Lower leg skin (tissue), 3 donors: ENCODE measurements around the gene RNF213.

ENCODE experiments used
- POLR2A ChIP-seq, 2 donors: fragments of 450-650 bp; IDR thresholded peaks; one replicate each; pipeline ENCODE4 v1.6.1; 2016 to 2017; ENCODE audit warnings: antibody characterized with exemption in 2 of 2, mild to moderate bottlenecking in 1 of 2, moderate library complexity in 1 of 2
- TF ChIP-seq, protein P1 (sequence below), 3 donors: fragments of 450-650 bp; IDR thresholded peaks; one replicate each; pipeline ENCODE4 v1.5.1; 2016; ENCODE audit warnings: antibody characterized with exemption in 3 of 3, mild to moderate bottlenecking in 3 of 3, moderate library complexity in 2 of 3

DNA sequence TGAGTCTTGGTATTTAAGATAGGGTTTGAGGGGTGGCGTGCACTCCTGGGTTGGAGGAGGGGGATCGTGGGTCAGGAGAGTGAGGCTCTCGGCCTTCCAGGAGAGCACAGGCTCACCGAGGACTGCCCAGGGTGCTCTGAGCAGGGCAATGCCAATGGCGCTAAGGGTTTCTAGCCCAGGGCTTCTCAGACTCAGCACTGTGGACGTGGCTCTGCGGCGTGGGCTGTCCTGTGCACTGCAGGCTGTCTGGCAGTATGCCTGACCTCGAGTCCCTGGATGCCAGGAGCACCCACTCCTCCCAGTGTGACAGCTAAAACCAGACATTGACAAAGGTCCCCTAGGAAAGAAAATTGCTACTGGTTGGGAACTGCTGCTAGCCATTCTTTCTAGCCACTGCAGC lies 117.1 kb downstream of the RNF213 start:
- TF ChIP-seq, protein P1, sequence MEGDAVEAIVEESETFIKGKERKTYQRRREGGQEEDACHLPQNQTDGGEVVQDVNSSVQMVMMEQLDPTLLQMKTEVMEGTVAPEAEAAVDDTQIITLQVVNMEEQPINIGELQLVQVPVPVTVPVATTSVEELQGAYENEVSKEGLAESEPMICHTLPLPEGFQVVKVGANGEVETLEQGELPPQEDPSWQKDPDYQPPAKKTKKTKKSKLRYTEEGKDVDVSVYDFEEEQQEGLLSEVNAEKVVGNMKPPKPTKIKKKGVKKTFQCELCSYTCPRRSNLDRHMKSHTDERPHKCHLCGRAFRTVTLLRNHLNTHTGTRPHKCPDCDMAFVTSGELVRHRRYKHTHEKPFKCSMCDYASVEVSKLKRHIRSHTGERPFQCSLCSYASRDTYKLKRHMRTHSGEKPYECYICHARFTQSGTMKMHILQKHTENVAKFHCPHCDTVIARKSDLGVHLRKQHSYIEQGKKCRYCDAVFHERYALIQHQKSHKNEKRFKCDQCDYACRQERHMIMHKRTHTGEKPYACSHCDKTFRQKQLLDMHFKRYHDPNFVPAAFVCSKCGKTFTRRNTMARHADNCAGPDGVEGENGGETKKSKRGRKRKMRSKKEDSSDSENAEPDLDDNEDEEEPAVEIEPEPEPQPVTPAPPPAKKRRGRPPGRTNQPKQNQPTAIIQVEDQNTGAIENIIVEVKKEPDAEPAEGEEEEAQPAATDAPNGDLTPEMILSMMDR (IDR thresholded peaks at IDR 0.05) = no peak
- no peak for TF ChIP-seq POLR2A (IDR thresholded peaks at IDR 0.05)
